Parathyroid adenoma (tissue), 2 donors: ENCODE data around the gene CYP3A4.

Source experiments
- H2AFZ ChIP-seq: fragments of 300-600 bp; sonication (generic); one replicate; pipeline ENCODE4 v1.7.0; 2017; ENCODE audit warnings: antibody characterized with exemption, mild to moderate bottlenecking
- H3K27ac ChIP-seq: fragments of 300-600 bp; sonication (generic); one replicate; pipeline ENCODE4 v1.7.0; 2017
- H3K27me3 ChIP-seq: fragments of 300-600 bp; sonication (generic); one replicate; pipeline ENCODE4 v1.7.0; 2017; ENCODE audit warnings: low read length; ENCODE audit not compliant: control insufficient read depth, insufficient read depth
- H3K36me3 ChIP-seq: fragments of 300-600 bp; sonication (generic); one replicate; pipeline ENCODE4 v1.7.0; 2017; ENCODE audit warnings: low read length; ENCODE audit not compliant: control insufficient read depth, insufficient read depth
- H3K4me1 ChIP-seq: fragments of 300-600 bp; sonication (generic); one replicate; pipeline ENCODE4 v1.7.0; 2017; ENCODE audit warnings: control low read depth
- H3K4me2 ChIP-seq: fragments of 300-600 bp; sonication (generic); one replicate; pipeline ENCODE4 v1.7.0; 2017; ENCODE audit warnings: low read length
- H3K4me3 ChIP-seq: fragments of 300-600 bp; sonication (generic); one replicate; pipeline ENCODE4 v1.7.0; 2017; ENCODE audit warnings: low read depth, low read length
- H3K79me2 ChIP-seq: fragments of 300-600 bp; sonication (generic); one replicate; pipeline ENCODE4 v1.7.0; 2017; ENCODE audit warnings: control low read depth
- H3K9ac ChIP-seq: fragments of 300-600 bp; sonication (generic); one replicate; pipeline ENCODE4 v1.7.0; 2017; ENCODE audit warnings: mild to moderate bottlenecking
- H3K9me3 ChIP-seq: fragments of 300-600 bp; sonication (generic); one replicate; pipeline ENCODE4 v1.7.0; 2017; ENCODE audit warnings: low read length; ENCODE audit not compliant: control insufficient read depth
- CTCF ChIP-seq: fragments of 300-600 bp; sonication (generic); IDR thresholded peaks from one replicate; pipeline ENCODE4 v1.7.0; 2017; ENCODE audit warnings: antibody characterized with exemption, mild to moderate bottlenecking
- donor health status: primary hyperparathyroidism.

Gene CYP3A4

GRCh38 chr7:99827040-99827778 is 43.2 kb upstream of the CYP3A4 start:
- Histone ChIP-seq H3K4me1 (peaks cover 2% of the 10 kb centered on the region), H3K36me3 (no peaks in the 10 kb centered on the region), H3K9me3 (no peaks in the 10 kb centered on the region), H3K27me3 (no peaks in the 10 kb centered on the region), H3K4me2 (no peak overlapping the region), H3K79me2 (no peaks in the 10 kb centered on the region), H3K4me3 (no peak overlapping the region), H3K9ac (no peak overlapping the region), H2AFZ (peak overlapping the region; percentile 35), H3K27ac (no peak overlapping the region)
- no peak for TF ChIP-seq CTCF

GRCh38 chr7:99825873-99826272 is 41.9 kb upstream of the CYP3A4 start:
- Histone ChIP-seq H3K36me3 (no peaks in the 10 kb centered on the region), H3K79me2 (no peaks in the 10 kb centered on the region), H3K27me3 (no peaks in the 10 kb centered on the region), H3K9me3 (no peaks in the 10 kb centered on the region), H3K4me2 (no peak overlapping the region), H3K9ac (no peak overlapping the region), H3K4me1 (peaks cover 2% of the 10 kb centered on the region), H2AFZ (no peak overlapping the region), H3K27ac (no peak overlapping the region), H3K4me3 (no peak overlapping the region)
- no peak for TF ChIP-seq CTCF

GRCh38 chr7:99825452-99825851 is 41.5 kb upstream of the CYP3A4 start:
- no peak overlapping the region for H3K9ac ChIP-seq
- H3K36me3 ChIP-seq, result no peaks in the 10 kb centered on the region
- no peaks in the 10 kb centered on the region for H3K27me3 ChIP-seq
- H3K4me2 ChIP-seq, result no peak overlapping the region
- no peak overlapping the region for H3K27ac ChIP-seq
- no peaks in the 10 kb centered on the region for H3K79me2 ChIP-seq
- H3K4me1 ChIP-seq, result peaks cover 2% of the 10 kb centered on the region
- no peaks in the 10 kb centered on the region for H3K9me3 ChIP-seq
- H2AFZ ChIP-seq, result no peak overlapping the region
- no peak overlapping the region for H3K4me3 ChIP-seq
- no peak for TF ChIP-seq CTCF

DNA sequence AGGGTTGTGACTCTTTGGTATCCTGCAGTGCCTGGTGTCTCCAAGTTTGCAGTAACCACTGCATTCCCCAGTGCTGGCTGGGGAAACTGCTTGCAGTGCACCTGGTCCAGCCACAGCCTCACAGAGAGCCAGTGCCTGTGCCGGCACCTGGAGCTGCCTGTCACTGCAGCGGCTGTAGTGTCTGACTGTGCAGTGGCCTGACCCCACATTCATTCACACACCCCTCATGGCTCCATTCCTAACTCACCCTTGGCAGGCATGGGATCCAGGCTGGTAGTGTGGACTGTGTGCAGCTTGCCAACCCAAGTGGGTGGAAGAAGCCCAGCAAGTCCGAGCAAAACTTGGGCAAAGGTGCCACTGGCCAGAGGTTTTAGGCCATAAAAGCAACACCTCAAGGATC is 40.1 kb upstream of the CYP3A4 start:
- TF ChIP-seq CTCF, result no peak
- no peak overlapping the region for H2AFZ ChIP-seq
- H3K36me3 ChIP-seq, result no peaks in the 10 kb centered on the region
- no peaks in the 10 kb centered on the region for H3K79me2 ChIP-seq
- H3K4me2 ChIP-seq, result no peak overlapping the region
- H3K4me3 ChIP-seq, result no peak overlapping the region
- no peaks in the 10 kb centered on the region for H3K9me3 ChIP-seq
- no peak overlapping the region for H3K9ac ChIP-seq
- no peaks in the 10 kb centered on the region for H3K27me3 ChIP-seq
- H3K27ac ChIP-seq, result no peak overlapping the region
- H3K4me1 ChIP-seq, result peaks cover 5% of the 10 kb centered on the region
